HG03280 (cell line): Measurements from ENCODE around the gene POLR2F.
"Not testable (repeated sequence)": the region's sequence is repeated elsewhere in the genome, so short reads cannot be mapped to it uniquely, and the experiment has no call there.

Experiments used
- ATAC-seq: cut with Tn5 transposase; IDR thresholded peaks from one replicate; pipeline ENCODE4 v1.9.1; 2021; ENCODE audit warnings: mild to moderate bottlenecking, moderate library complexity; ENCODE audit not compliant: unreplicated experiment

The POLR2F gene

GRCh38 chr22:37924386-37925065 lies 29.0 kb upstream of the POLR2F start:
- ATAC-seq: no peak

- no peak for ATAC-seq
Observed at GRCh38 chr22:37925330-37925729, 28.2 kb upstream of the POLR2F start.

GRCh38 chr22:37925767-37926166 lies 27.7 kb upstream of the POLR2F start:
- no peak for ATAC-seq

GRCh38 chr22:37926358-37926757 lies 27.1 kb upstream of the POLR2F start:
- no peak for ATAC-seq

- ATAC-seq: no peak
Observed at GRCh38 chr22:37926771-37927636, 26.5 kb upstream of the POLR2F start.

GRCh38 chr22:37927637-37927936 lies 25.9 kb upstream of the POLR2F start:
- ATAC-seq: no peak

GRCh38 chr22:37929390-37929789 lies 24.1 kb upstream of the POLR2F start:
- no peak for ATAC-seq

- no peak for ATAC-seq
Observed at GRCh38 chr22:37930270-37930951, 23.1 kb upstream of the POLR2F start.

- ATAC-seq: no peak
Observed at GRCh38 chr22:37930952-37931440, 22.5 kb upstream of the POLR2F start.

- no peak for ATAC-seq
Observed at GRCh38 chr22:37931893-37932389, 21.6 kb upstream of the POLR2F start.

- no peak for ATAC-seq
Observed at GRCh38 chr22:37932401-37932800, 21.1 kb upstream of the POLR2F start.

GRCh38 chr22:37932821-37933578 lies 20.5 kb upstream of the POLR2F start:
- no peak for ATAC-seq

- ATAC-seq: peak; percentile 84
Observed at GRCh38 chr22:37933711-37934376, 19.7 kb upstream of the POLR2F start.

- no peak for ATAC-seq
Observed at GRCh38 chr22:37940698-37941376, 12.7 kb upstream of the POLR2F start.

GRCh38 chr22:37942133-37942532 lies 11.4 kb upstream of the POLR2F start:
- ATAC-seq: no peak

- no peak for ATAC-seq
Observed at GRCh38 chr22:37943136-37943824, 10.2 kb upstream of the POLR2F start.

GRCh38 chr22:37943825-37944198 lies 9.7 kb upstream of the POLR2F start:
- no peak for ATAC-seq

GRCh38 chr22:37944423-37944822 lies 9.1 kb upstream of the POLR2F start:
- ATAC-seq: not testable (repeated sequence)

- ATAC-seq: not testable (repeated sequence)
Observed at GRCh38 chr22:37947142-37947795, 6.2 kb upstream of the POLR2F start.
